ENCODE data around the gene TMEM201.

Gene TMEM201

DNA sequence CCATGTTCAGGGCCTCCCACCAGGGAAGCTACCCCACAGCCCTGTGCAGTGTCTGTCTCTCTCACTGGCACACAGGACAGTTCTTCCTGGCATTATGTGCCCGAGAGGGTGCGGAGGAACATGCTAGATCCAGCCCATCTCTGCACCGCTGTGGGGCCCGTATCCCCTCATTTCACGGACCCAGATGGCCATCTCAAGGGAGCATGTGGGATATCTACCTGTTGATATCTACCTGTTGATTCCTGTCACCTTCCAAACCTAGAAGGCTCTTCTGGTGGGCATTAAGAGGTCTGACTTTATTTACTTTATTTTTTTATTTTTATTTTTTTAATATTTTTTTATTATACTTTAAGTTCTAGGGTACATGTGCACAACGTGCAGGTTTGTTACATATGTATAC is 74.5 kb downstream of the TMEM201 start:
- TF ChIP-seq Cebpa-rat (IDR thresholded peaks at IDR 0.05), result no peak
- H3K4me2 ChIP-seq, result no peak overlapping the region
- H3K4me1 ChIP-seq, result peaks cover 23 to 71% (median 44%) of the 10 kb centered on the region in 10 experiments
- H3K4me3 ChIP-seq, result no peak overlapping the region
- H3K27me3 ChIP-seq, result no peaks in the 10 kb centered on the region
- peaks cover 0 to 4% (median 0%) of the 10 kb centered on the region in 11 experiments; a peak in 4 of 22 replicates for H3K9me3 ChIP-seq (replicated peaks in 1 of 11)
- no peak overlapping the region for H3K27ac ChIP-seq
- peaks cover 80 to 88% (median 86%) of the 10 kb centered on the region in 11 experiments for H3K36me3 ChIP-seq
- H3K9ac ChIP-seq, result no peak overlapping the region
- peaks cover 97 to 100% (median 100%) of the 10 kb centered on the region in 11 experiments for H4K20me1 ChIP-seq
